Glomerular visceral epithelial cell (primary cell): ENCODE measurements around the gene EPGN.

Source experiments
- DNase-seq: peaks from one replicate; pipeline ENCODE4 v3.0.0-alpha.2; 2016; ENCODE audit errors: extremely low spot score

Gene EPGN, protein sequence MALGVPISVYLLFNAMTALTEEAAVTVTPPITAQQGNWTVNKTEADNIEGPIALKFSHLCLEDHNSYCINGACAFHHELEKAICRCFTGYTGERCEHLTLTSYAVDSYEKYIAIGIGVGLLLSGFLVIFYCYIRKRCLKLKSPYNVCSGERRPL

DNA sequence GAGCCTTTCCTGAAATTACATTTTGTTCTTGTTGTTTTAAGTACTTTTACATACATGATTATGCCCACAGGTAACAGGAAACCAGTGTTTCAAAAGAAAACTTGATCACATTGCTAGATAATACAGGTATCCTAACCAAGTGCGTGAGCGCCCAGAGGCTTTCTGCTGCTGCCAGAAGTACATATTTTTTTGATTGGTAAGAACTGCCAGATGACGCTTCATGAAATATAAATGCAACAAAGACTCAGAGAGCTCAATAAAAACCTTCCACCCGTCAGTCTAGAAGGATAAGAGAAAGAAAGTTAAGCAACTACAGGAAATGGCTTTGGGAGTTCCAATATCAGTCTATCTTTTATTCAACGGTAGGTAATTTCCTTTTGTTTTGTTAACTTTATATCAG lies at the start of gene EPGN:
EPGN (plus strand) TSS at position 256 of the 400 bp plus-strand sequence; CDS start at position 320, 64 bp downstream.
- no peak for DNase-seq

DNA sequence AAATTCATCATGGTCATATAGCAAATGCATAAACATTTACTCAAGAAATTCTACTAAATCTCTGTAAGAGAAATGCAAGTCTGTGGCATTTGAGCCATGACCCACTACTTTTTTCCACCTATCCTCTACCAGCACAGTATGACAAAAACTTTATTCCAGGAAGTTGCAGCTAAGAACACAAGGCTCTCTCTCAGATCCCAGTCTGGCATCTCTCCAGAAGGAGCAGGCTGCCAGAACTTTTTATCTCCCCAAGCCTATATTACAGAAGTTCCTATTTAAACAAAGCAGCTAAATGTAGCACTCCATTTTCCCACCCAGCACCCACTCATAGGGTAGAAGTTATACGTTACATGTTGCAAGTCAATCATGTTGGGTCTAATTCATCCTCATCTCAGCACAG lies 49.3 kb upstream of the EPGN start:
- DNase-seq = peak; percentile 7

DNA sequence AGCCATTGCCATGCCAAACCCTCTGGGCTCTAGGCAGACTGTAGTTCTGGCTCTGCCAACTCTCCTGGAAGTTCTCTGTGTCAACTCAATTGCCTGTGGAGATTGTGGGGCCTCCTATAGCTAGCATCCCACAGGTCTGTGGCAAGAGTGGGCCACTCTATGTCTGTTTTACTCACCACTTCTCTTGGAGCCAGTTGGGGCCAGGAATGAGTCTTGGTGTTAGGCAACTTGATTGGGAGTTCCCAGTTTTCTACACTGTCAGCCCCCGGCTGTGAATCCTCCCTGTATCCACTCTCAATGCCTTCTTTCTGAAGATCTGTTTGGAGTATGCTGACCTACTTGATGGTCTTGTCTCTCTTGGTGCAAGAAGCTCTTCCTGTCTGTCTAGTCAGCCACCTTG lies 48.2 kb upstream of the EPGN start:
- no peak for DNase-seq

DNA sequence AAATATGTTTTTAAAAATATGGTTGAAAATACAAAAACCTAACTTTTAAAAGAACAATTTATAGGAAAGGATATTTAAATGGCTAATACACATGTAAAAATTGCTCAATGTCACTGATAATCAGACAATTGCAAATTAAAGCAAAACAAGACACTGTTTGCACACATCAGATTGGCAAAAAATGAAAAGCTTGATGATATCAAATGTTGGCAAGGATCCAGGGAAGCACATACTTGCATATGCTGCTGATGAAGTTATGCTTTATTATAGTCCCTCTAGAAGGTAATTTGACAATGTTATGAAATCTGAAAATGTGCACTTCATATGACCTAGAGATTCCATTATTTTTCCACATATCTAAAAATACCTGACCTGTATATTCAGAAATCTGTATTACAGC lies 45.7 kb upstream of the EPGN start:
- no peak for DNase-seq

DNA sequence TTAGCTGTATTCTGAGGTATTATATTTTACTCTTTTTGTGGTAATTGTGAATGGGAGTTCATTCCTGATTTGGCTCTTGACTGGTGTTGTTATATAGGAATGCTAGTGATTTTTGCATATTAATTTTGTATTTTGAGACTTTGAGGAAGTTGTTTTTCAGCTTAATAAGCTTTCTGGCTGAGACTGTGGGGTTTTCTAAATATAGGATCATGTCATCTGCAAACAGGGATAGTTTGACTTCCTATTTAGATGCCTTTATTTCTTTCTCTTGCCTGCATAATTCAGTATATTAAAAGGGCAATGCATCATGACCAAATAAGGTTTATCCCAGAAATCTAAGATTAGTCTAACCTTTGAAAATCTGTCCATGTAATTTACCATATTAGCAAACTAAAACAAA lies 44.7 kb upstream of the EPGN start:
- no peak for DNase-seq

DNA sequence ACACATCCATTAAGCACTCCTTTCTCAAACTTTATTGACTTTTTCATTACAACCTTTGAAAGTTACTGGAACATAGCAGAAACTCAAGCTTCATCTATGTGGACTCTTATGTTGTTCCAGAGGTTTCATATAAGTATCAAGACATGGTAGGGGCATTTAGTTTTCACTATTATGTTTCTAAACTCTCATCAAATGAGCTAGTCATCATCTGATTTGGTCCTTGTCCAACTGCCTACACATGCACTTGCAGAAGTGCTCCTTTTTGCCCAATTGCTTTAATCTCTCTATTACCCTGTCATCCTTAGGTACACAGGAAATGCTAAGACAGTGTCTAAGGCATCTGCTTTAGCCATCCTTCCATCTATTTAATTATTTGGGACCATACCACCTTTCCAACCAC lies 42.2 kb upstream of the EPGN start:
- DNase-seq = no peak

DNA sequence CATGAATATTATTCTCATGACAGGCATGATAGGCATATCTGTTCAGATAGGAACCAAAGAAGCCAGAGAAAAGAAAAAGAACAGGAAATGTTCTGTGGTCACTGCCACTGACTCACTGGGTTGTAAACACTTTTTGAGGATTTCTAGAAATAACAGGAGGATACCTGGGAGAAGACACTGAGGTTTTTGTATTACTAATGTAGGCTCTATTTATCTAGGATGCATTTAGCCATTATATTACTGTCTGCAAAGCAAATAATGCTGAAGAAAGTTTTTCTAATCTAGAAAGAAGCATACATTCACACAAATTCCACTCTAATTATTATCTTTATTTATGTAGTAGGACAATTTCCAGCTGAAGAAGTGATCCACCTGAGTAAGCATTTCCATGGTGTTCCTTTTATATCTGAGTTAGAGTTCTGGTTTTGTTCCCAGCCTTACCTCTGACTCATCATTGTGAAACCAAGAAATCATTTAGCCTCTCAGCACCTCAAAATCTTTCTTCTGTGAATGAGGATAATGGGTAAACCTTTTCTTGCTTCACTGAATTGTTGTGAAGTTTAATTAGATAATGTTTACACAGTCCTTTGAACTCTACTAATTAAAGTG lies 40.2 kb upstream of the EPGN start:
- peak; percentile 75 for DNase-seq

DNA sequence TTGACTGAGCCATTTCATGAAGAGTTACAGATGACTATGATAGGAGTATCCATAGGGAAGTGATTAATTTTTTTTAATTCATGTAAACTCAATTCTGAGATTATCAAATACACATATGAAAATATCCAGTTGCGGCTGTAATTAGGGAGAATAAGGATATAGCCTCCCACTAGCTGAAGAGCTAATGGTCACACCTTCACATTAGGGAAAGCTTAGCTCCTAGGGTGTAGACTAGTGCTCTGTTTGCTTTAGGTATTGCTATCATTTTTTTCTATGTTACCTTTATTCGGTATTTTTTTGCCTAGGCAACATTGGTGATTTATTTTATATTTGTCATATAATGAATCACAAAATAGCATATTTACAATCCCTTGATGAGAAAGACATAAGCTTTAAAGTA lies 39.6 kb upstream of the EPGN start:
- no peak for DNase-seq

DNA sequence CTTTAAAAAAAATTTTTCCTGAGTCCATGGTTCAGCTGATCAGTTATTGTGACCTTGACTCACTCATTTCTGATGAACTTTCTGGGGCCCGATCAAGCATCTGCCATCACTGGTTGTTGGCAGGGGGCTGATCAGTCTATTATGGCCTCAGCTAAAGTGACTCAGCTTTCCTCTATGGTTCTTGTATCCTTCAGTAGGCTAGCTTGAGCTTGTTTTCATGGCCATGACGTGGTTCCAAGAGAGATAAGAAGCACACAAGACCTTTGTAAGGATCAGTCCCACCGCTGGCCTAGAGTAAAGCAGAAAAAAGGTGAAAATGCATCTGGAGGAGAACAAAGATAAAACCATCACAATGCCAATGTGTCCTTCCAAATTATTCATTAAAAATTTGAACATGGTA lies 29.8 kb upstream of the EPGN start:
- DNase-seq = no peak

DNA sequence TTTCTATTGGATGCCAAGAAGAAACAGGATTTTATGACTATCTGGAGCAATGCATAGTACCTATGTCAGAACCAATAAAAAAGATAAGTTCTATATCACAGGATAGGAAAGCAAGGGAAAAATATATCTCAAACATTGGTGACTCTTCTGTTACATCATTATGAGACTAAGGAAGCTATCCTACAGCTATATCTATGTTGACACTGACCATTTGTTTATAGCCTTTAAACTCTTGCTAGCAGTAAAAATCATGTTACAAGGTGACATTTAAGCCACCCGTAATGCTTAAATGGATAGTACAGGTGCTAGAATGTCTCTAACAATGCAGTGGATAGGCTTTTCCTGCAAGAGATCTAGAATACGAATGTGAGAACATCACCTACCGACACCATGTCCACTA lies 28.6 kb upstream of the EPGN start:
- DNase-seq = no peak

DNA sequence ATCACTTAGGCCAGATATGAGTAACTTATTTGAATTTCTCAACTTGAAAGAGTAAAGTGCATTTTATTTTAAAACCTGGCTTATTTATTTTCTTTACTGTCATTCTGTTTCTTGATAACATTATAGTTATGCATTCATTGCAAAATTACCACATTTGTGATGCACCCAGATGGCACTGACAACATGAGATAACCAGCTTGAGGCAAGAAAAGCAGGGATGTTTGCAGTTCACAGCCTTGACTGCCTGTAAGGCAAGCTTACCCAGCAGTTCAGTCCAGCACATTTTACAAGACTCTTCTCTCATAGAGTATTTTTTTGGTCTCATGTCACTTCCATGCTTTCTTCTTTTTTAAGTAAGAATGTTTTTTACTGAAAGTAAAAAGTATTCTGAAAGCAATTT lies 25.3 kb upstream of the EPGN start:
- no peak for DNase-seq

DNA sequence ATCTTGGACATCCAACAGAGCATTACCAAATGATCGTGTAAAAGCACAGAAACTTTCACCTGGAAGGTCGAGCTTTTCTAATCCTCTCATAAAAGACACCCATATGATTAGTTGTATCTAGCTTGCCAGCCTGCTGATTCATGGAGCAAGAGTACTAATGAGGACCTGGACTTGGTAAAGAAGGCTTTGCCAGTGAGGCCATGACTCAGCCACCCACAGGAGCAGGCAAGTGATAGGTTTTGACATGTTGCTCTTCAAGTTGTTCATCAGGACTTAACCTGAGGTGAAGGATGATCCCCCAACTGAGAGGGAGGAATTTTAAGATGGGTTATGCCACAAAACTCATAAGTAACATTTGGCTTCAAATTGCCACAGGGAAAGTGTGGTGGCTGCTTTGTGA lies 24.7 kb upstream of the EPGN start:
- peak; percentile 76 for DNase-seq

DNA sequence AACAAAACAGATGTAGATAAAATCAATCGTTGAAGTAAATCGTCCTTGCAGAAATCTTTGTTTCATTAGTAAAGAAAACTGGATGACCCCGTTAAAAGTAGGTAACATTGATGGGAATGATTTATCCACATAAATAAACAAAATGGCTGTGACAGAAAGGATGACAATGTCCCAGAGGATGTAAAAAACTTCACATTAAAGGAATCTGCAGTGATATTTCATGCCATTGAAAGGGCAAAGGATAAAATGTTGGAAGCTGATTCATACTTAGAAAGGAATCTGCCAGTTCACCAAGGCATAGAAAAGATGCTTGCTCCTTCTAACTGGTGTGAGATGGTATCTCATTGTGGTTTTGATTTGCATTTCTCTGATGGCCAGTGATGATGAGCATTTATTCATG lies 24.2 kb upstream of the EPGN start:
- DNase-seq = peak; percentile 66

DNA sequence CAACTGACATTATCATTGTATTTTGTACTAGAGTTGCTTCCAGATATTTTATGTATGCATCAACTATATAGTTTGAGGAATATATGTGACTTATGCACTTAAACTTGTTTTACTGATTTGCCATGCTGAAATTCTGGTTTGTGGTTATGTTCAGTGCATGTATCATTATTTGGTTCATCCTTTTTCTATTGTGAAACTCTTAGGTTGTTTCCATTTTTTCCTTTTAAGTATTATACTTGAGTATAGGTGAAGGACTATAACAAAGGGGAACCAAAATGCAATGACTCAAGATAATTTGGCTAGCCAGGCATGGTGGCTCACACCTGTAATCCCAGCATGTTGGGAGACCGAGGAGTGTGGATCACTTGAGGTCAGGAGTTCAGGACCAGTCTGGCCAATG lies 21.1 kb upstream of the EPGN start:
- no peak for DNase-seq

DNA sequence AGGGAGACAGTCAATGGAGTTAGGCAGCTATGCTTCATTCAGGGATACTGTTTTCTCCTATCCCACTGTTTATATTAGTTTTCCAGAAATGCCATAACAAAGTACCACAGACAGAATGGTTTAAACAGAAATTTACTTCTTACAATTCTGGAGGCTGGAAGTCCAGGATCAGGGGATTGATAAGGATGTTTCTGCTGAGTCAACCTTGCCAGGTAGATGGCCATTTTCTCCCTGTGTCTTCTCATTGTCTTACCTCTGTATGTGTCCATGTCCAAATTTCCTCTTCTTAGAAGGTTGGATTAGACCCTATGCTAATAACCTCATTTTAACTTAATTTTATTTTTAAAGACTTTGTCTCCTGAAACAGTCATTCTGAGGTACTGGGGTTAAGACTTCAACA lies 20.5 kb upstream of the EPGN start:
- DNase-seq = no peak

DNA sequence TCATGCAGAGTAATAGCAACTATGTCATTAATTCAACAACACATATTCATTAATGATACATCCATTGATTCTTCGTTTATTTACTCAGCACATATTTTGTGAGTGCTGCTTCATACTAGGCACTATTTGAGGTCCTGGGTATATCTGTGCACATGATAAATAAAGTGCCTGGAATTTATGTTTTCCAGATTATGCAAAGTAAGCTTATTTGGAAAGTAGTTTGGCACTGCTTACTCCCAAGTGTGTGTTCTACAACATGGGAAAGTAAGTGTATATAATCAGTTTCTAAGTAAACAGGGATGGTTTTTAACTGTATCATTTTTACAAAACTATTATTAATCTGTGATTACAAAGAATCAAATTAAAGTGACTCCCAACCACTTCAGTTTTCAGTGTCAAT lies 16.8 kb upstream of the EPGN start:
- DNase-seq = no peak

DNA sequence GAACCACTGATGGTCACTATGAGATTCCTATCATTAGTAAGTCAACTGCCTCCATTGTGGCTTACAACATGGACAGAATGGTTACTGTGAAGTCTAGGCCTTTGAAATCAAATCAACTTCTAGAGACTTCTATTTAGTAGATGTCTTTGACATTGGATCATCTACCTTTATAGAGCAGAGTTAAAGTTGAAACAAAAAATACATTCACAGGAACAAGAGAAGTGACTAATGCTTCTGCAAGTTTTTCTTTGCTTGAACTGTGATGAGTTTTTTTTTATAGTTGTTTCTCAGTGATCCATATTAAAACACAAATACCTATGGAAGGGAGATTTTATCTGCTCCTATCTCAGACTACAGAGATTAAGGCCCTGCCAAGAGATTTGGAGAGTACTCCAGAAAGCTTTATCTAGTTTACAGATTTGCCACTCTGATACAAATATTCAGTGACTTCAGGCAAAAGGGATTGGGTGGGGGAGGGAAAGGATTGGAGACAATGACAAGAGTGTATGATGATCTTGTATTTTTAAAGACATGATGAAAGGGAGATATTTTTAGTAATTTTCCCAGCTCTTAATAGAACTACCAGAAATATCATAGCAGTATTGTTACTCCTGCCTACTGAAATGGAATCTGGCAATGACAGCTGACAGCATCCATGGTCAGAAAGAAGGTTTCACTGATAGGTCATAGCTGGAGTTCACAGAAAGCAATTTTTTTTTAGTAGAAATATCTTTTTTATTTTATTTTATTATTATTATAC lies 16.0 kb upstream of the EPGN start:
- no peak for DNase-seq

DNA sequence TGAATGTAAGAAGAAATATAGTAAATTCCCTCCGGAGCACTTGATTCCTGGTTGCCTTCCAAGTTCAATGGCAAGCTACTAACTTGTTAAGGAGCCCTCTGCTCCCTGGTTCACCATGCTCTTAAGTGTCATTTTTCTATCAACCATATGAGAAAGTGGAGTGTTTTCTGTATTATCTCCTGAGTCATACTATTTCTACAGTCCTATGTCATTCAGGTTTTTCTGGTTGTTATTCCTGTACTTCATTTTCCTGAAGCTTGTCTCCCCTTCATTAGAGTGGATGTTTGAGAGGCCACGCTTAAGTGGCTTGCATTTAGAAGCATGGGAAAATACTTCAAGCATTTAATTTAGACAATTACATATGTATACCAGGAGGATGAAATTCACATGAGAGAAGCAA lies 14.7 kb upstream of the EPGN start:
- no peak for DNase-seq

DNA sequence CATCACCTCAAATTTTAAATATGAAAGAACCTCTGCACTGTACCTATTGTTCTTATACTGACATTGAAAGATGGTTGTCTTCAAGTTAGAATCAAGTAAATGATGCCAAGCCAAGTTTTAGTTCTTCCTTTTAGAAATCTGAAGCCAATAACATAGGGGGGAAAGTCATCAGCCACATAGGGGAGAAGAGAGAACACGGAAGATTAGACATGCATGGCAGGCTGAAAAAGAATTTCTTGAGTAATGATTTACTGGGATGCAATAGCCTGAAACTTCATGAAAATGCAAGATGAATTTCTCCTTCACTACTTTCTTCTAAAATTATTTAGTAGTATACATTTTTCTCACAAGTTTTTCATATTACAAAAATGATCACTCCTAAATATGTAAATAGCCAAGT lies 13.6 kb upstream of the EPGN start:
- peak; percentile 15 for DNase-seq

DNA sequence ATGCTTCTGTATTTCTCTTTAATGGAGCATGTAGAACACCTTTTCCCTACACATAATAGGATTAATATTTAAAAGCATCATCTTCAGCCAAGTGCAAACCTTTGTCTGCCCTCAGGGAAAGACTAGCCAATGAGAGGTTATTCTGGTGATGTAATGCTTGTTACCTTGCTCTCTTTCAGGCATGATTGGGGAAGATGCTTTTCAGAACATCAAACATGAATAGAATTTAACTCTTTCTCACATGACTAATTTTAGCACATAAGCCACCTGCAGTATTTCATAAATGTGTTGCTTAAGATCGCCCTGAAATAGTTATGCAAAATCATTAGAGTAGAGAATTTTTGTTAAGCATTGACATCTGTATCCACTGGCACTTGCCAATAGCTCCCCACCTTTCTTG lies 10.7 kb upstream of the EPGN start:
- DNase-seq = no peak

DNA sequence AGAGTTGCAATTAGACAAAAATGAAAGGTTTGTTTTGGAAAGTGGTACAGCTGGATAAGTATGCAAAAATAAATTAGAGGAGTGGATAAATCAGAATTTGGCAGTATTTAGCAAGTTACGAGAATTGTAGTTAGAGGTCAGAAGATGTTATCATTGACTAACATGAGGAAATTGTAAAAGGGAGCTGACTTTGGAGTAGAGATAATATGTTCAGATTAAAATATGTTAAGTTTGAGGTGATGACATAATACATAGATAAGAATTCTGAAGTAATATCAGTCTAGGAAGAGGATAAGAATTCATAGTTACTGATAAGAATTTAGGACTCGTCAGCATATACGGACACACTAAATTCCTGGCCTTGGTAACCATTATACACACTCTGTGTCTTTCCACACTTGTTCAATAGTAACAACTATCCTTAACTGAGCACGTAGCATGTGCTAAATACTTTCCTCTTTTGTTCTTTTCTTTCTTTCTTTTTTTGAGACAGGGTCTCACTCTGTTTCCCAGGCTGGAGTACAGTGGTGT lies 4.1 kb upstream of the EPGN start:
- no peak for DNase-seq

DNA sequence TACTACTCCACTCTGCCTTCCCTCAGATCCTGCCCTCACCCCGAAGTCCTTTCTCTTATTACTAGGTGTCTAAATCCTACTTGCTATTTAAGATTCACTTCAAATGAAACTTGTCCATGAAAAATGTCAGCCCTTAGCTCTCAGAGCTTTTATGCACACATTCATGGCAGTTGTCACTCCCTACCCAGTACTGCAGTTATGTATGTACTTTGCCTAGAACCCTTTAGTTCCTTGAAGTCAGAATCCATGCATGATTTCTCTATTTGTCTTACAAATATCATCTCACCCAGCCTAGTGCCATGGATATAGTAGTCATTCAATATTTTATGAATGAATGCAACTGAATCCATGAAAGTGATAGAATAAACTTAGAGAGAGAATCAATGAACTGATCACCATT lies 3.3 kb upstream of the EPGN start:
- no peak for DNase-seq

DNA sequence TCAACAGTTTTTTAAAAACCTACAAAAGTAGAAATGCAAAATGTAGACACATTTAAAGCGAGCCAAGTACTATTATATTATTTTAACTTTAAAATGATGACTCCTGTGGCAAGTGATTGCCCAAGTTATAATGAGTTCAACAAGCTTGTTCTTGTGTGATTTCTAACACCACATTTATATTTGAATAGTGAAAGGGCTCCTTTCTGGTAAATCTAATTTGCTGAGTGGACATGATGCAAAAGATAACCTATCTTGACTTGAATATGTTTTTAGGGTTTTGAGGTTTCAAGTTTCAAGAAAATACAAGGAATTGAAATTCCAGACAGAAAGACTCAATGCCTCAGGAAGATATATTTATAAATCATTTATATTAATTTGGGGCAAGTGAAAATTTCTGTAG lies 1.1 kb upstream of the EPGN start:
- DNase-seq = no peak
